ENCODE data around the gene PEX11G. TPM values are rescaled to one million over a fixed set of nuclear protein-coding genes. Genes with fewer than 3 reads are reported as not detected.
A peak's percentile ranks its signal among the peaks of the same experiment; 100 is the strongest.

Gene PEX11G
- total RNA-seq, 1 experiment from 2014 or later: 4.3 TPM

- ATAC-seq (peak; percentile 64), DNase-seq (ENCODE audit: low spot score) (peak; percentile 91)
- Mint-ChIP-seq H3K9me3 (no peaks in the 10 kb centered on the region), H3K27ac (no peak overlapping the region), H3K4me1 (peaks cover 7% of the 10 kb centered on the region), H3K27me3 (ENCODE audit: low read depth) (peaks cover 83% of the 10 kb centered on the region), H3K36me3 (no peaks in the 10 kb centered on the region), H3K4me3 (peak overlapping the region; percentile 62)
- CTCF ChIA-PET: interaction anchor here (0.6 to 1.6 kb wide), 7 partner anchors 11 to 147 kb away, joined by 3 to 7 read pairs (median 3); partner anchors contain the start of gene MCOLN1
- POLR2A ChIA-PET: interaction anchor here (1.6 kb wide), 1 partner anchor 21 kb away, joined by 3 read pairs; the partner anchor contains the start of gene MCOLN1
- TF ChIP-seq ZNF671 (CRISPR knock-in tag; IDR thresholded peaks at IDR 0.05) (no peak), NR3C1 (CRISPR knock-in tag; conservative IDR thresholded peaks at IDR 0.05; ENCODE audit: low read depth) (peak; percentile 90), KAT7 (CRISPR knock-in tag; IDR thresholded peaks at IDR 0.05; ENCODE audit: borderline replicate concordance) (peak; percentile 79; the same call in 1 of the 2 replicates), SMAD3 (CRISPR knock-in tag; IDR thresholded peaks at IDR 0.05; ENCODE audit: borderline replicate concordance) (peak; percentile 99), JUN (CRISPR knock-in tag; IDR thresholded peaks at IDR 0.05) (peak; percentile 99), FOXP4 (CRISPR knock-in tag; IDR thresholded peaks at IDR 0.05) (peak; percentile 98), SMAD4 (CRISPR knock-in tag; IDR thresholded peaks at IDR 0.05) (peak; percentile 94), CBFB (CRISPR knock-in tag; IDR thresholded peaks at IDR 0.05; ENCODE audit: low read depth) (peak; percentile 98), ZBTB21 (CRISPR knock-in tag; IDR thresholded peaks at IDR 0.05; ENCODE audit: borderline replicate concordance) (peak; percentile 96), GTF2I (CRISPR knock-in tag; conservative IDR thresholded peaks at IDR 0.05) (no peak), TEAD1 (CRISPR knock-in tag; IDR thresholded peaks at IDR 0.05) (peak; percentile 99), OVOL2 (CRISPR knock-in tag; IDR thresholded peaks at IDR 0.05; ENCODE audit: borderline replicate concordance) (no peak), CREM (CRISPR knock-in tag; IDR thresholded peaks at IDR 0.05) (peak; percentile 89), CREB1 (CRISPR knock-in tag; IDR thresholded peaks at IDR 0.05) (peak; percentile 99), ZNF121 (CRISPR knock-in tag; IDR thresholded peaks at IDR 0.05) (peak; percentile 22; the same call in 1 of the 2 replicates), MLX (CRISPR knock-in tag; IDR thresholded peaks at IDR 0.05) (peak; percentile 97), FOXK1 (CRISPR knock-in tag; IDR thresholded peaks at IDR 0.05) (peak; percentile 96), PRRX2 (CRISPR knock-in tag; IDR thresholded peaks at IDR 0.05) (no peak), NFE2L1 (CRISPR knock-in tag; IDR thresholded peaks at IDR 0.05) (peak; percentile 98), USF1 (CRISPR knock-in tag; IDR thresholded peaks at IDR 0.05) (peak; percentile 86), SOX15 (CRISPR knock-in tag; IDR thresholded peaks at IDR 0.05) (no peak), ZNF416 (CRISPR knock-in tag; IDR thresholded peaks at IDR 0.05) (no peak), TCF7 (CRISPR knock-in tag; IDR thresholded peaks at IDR 0.05; ENCODE audit: low read depth) (peak; percentile 98), MAX (CRISPR knock-in tag; IDR thresholded peaks at IDR 0.05) (peak; percentile 100)
- TF ChIP-seq, protein P1, sequence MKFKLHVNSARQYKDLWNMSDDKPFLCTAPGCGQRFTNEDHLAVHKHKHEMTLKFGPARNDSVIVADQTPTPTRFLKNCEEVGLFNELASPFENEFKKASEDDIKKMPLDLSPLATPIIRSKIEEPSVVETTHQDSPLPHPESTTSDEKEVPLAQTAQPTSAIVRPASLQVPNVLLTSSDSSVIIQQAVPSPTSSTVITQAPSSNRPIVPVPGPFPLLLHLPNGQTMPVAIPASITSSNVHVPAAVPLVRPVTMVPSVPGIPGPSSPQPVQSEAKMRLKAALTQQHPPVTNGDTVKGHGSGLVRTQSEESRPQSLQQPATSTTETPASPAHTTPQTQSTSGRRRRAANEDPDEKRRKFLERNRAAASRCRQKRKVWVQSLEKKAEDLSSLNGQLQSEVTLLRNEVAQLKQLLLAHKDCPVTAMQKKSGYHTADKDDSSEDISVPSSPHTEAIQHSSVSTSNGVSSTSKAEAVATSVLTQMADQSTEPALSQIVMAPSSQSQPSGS (CRISPR knock-in tag; IDR thresholded peaks at IDR 0.05; ENCODE audit: borderline replicate concordance, low read depth): peak; percentile 93
- TF ChIP-seq, protein P2, sequence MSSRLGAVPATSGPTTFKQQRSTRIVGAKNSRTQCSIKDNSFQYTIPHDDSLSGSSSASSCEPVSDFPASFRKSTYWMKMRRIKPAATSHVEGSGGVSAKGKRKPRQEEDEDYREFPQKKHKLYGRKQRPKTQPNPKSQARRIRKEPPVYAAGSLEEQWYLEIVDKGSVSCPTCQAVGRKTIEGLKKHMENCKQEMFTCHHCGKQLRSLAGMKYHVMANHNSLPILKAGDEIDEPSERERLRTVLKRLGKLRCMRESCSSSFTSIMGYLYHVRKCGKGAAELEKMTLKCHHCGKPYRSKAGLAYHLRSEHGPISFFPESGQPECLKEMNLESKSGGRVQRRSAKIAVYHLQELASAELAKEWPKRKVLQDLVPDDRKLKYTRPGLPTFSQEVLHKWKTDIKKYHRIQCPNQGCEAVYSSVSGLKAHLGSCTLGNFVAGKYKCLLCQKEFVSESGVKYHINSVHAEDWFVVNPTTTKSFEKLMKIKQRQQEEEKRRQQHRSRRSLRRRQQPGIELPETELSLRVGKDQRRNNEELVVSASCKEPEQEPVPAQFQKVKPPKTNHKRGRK (CRISPR knock-in tag; IDR thresholded peaks at IDR 0.05; ENCODE audit: borderline replicate concordance): no peak
- TF ChIP-seq, protein P3, sequence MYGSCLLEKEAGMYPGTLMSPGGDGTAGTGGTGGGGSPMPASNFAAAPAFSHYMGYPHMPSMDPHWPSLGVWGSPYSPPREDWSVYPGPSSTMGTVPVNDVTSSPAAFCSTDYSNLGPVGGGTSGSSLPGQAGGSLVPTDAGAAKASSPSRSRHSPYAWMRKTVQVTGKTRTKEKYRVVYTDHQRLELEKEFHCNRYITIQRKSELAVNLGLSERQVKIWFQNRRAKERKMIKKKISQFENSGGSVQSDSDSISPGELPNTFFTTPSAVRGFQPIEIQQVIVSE (CRISPR knock-in tag; IDR thresholded peaks at IDR 0.05; ENCODE audit: borderline replicate concordance): no peak
- TF ChIP-seq, protein P4, sequence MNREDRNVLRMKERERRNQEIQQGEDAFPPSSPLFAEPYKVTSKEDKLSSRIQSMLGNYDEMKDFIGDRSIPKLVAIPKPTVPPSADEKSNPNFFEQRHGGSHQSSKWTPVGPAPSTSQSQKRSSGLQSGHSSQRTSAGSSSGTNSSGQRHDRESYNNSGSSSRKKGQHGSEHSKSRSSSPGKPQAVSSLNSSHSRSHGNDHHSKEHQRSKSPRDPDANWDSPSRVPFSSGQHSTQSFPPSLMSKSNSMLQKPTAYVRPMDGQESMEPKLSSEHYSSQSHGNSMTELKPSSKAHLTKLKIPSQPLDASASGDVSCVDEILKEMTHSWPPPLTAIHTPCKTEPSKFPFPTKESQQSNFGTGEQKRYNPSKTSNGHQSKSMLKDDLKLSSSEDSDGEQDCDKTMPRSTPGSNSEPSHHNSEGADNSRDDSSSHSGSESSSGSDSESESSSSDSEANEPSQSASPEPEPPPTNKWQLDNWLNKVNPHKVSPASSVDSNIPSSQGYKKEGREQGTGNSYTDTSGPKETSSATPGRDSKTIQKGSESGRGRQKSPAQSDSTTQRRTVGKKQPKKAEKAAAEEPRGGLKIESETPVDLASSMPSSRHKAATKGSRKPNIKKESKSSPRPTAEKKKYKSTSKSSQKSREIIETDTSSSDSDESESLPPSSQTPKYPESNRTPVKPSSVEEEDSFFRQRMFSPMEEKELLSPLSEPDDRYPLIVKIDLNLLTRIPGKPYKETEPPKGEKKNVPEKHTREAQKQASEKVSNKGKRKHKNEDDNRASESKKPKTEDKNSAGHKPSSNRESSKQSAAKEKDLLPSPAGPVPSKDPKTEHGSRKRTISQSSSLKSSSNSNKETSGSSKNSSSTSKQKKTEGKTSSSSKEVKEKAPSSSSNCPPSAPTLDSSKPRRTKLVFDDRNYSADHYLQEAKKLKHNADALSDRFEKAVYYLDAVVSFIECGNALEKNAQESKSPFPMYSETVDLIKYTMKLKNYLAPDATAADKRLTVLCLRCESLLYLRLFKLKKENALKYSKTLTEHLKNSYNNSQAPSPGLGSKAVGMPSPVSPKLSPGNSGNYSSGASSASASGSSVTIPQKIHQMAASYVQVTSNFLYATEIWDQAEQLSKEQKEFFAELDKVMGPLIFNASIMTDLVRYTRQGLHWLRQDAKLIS (CRISPR knock-in tag; IDR thresholded peaks at IDR 0.05; ENCODE audit: borderline replicate concordance): peak; percentile 99
Observed at GRCh38 chr19:7500811-7501450, 12.1 kb upstream of the PEX11G start.

Measured in WTC11 (cell line).